GM12878 (cell line): ENCODE measurements around the gene AGTRAP. TPM values are rescaled to one million over a fixed set of nuclear protein-coding genes. Genes with fewer than 3 reads are reported as not detected.

Experiments
- ATAC-seq: fragments of 200-7000 bp; cut with Tn5 transposase; 3 replicates; pipeline ENCODE4 v1.9.1; 2020; ENCODE audit warnings: mild to moderate bottlenecking, moderate library complexity
- BruUV-seq: library from RNA; stranded (reverse); fragments of 400-500 nt; replicated peaks from 2 replicates; lab custom pipeline; 2021; lab: Mats Ljungman, UMichigan
- CTCF ChIA-PET: fragments of 300-600 bp; sonication (Branson Sonifier 250); formaldehyde crosslinking; extraction: SDS; loops from one replicate; lab custom pipeline; 2021; ENCODE audit warnings: inconsistent platforms; lab: Yijun Ruan, JAX
- POLR2A ChIA-PET: fragments of 350-600 bp; formaldehyde crosslinking; extraction: SDS; loops from one replicate; lab custom pipeline; 2021; ENCODE audit warnings: inconsistent platforms; lab: Charles Lee
- RAD21 ChIA-PET: fragments of 300-600 bp; sonication (Branson Sonifier 250); formaldehyde crosslinking; loops from one replicate; lab custom pipeline; 2023; ENCODE audit warnings: antibody characterized with exemption; ENCODE audit not compliant: unreplicated experiment; lab: Charles Lee
- SMC1A ChIA-PET: fragments of 300-600 bp; sonication (Branson Sonifier 250); formaldehyde crosslinking; loops from one replicate; lab custom pipeline; 2023; ENCODE audit not compliant: unreplicated experiment, uncharacterized antibody; lab: Charles Lee
- DNase-seq: peaks from one replicate; pipeline ENCODE4 v3.0.0-alpha.2; 2011; ENCODE audit warnings: low read depth, low spot score
- FAIRE-seq: peaks from 3 replicates; lab custom pipeline; 2011; peaks lifted over from hg19 to GRCh38; lab: Jason Lieb, UNC
- H2AFZ ChIP-seq: 2 replicates; pipeline ENCODE4 v1.6.0; 2011; ENCODE audit warnings: low read depth, low read length, control low read depth; ENCODE audit not compliant: control insufficient read depth
- H3K27ac ChIP-seq: 2 replicates; pipeline ENCODE4 v1.5.1; 2011; ENCODE audit warnings: control low read depth; ENCODE audit not compliant: control insufficient read depth, insufficient read depth
- H3K27me3 ChIP-seq, 2 experiments: replicated peaks in 1 of 2; 2 replicates each; pipeline versions ENCODE4 v1.6.0 to v1.6.1; 2011; ENCODE audit warnings: low read length in 1 of 2; ENCODE audit not compliant: control insufficient read depth in 2 of 2, insufficient read depth in 2 of 2
- H3K36me3 ChIP-seq, 2 experiments: 2 replicates each; pipeline ENCODE4 v1.5.1; 2011; ENCODE audit warnings: low read length in 1 of 2; ENCODE audit not compliant: control insufficient read depth in 2 of 2, insufficient read depth in 2 of 2
- H3K4me1 ChIP-seq: 2 replicates; pipeline ENCODE4 v1.6.1; 2011; ENCODE audit warnings: mild to moderate bottlenecking, low read length, moderate library complexity, mixed read lengths; ENCODE audit not compliant: control insufficient read depth, insufficient read depth
- H3K4me2 ChIP-seq: 2 replicates; pipeline ENCODE4 v1.6.0; 2011; ENCODE audit warnings: control low read depth; ENCODE audit not compliant: control insufficient read depth, insufficient read depth
- H3K4me3 ChIP-seq: fragments of 200-600 bp; sonication (generic); 2 replicates; pipeline ENCODE4 v1.5.1; 2016
- H3K79me2 ChIP-seq: 2 replicates; pipeline ENCODE4 v1.6.0; 2011; ENCODE audit warnings: low read length; ENCODE audit not compliant: control insufficient read depth, insufficient read depth
- H3K9ac ChIP-seq: 2 replicates; pipeline ENCODE4 v1.8.0; 2011; ENCODE audit warnings: low read length, control low read depth, mixed read lengths; ENCODE audit not compliant: control insufficient read depth, insufficient read depth
- H3K9me3 ChIP-seq: replicated peaks from 3 replicates; pipeline ENCODE4 v1.5.1; 2011; ENCODE audit warnings: mild to moderate bottlenecking, low read length; ENCODE audit not compliant: control insufficient read depth, insufficient read depth
- H4K20me1 ChIP-seq: 2 replicates; pipeline ENCODE4 v1.6.0; 2011; ENCODE audit not compliant: control insufficient read depth, insufficient read depth
- BCL11A ChIP-seq: IDR thresholded peaks from 2 replicates; pipeline ENCODE4 v1.6.1; 2011; ENCODE audit warnings: low read depth, low read length
- CREM ChIP-seq: IDR thresholded peaks from 2 replicates; pipeline ENCODE4 v1.6.1; 2014; ENCODE audit warnings: antibody characterized with exemption, low read depth
- HDAC2 ChIP-seq: fragments of 200-600 bp; sonication (generic); IDR thresholded peaks from 2 replicates; pipeline ENCODE4 v1.6.1; 2017
- POLR2AphosphoS5 ChIP-seq: IDR thresholded peaks from 2 replicates; pipeline ENCODE4 v1.6.1; 2011; ENCODE audit warnings: mild to moderate bottlenecking, low read length, inconsistent platforms
- POU2F2 ChIP-seq: IDR thresholded peaks from 3 replicates; pipeline ENCODE4 v1.6.1; 2011; ENCODE audit warnings: low read depth, mild to moderate bottlenecking, low read length, borderline replicate concordance
- RUNX3 ChIP-seq: IDR thresholded peaks from 2 replicates; pipeline ENCODE4 v1.6.1; 2012; ENCODE audit warnings: low read length, inconsistent platforms
- SMAD5 ChIP-seq: IDR thresholded peaks from 2 replicates; pipeline ENCODE4 v1.6.1; 2016; ENCODE audit warnings: antibody characterized with exemption, low read depth
- SUZ12 ChIP-seq: fragments of 200-600 bp; sonication (generic); IDR thresholded peaks from one replicate; pipeline ENCODE4 v1.6.1; 2018; ENCODE audit warnings: antibody characterized with exemption, mild to moderate bottlenecking; ENCODE audit not compliant: unreplicated experiment
- WGBS: methylation state at CpG from one replicate; pipeline ENCODE4 v1.1.6; 2016; ENCODE audit warnings: low lambda C conversion rate; ENCODE audit not compliant: insufficient replicate concordance, insufficient coverage; ENCODE audit errors: missing lambda C conversion rate; 5-methylcytosine and 5-hydroxymethylcytosine counted together
- in situ Hi-C: fragments of 300-500 bp; cut with MboI; formaldehyde crosslinking; loops from 9 replicates; pipeline ENCODE4 v1.14.3; 2018; ENCODE audit warnings: mixed read lengths
- intact Hi-C: fragments of 100-400 bp; cut with micrococcal nuclease; formaldehyde crosslinking; loops from one replicate; pipeline ENCODE4 v1.14.2; 2022; ENCODE audit not compliant: unreplicated experiment
- polyA plus RNA-seq, 11 experiments: library from polyadenylated mRNA; depleted of rRNA in 4 of 11; unstranded in 6 of 11; stranded (reverse) in 5 of 11; fragments of >200 nt; fragmentation: Nextera tagmentation in 4 of 11; fragmentation: Illumina TruSeq in 1 of 11; extraction: Ambion mirVana in 4 of 11; extraction: Trizol in 1 of 11; gene quantifications; 1 replicate in 1 of 11; 2 replicates in 10 of 11; pipeline versions ENCODE4 v1.2.1 to v1.2.3, GENCODE V29; 2011 to 2016; ENCODE audit warnings: inconsistent platforms in 2 of 11, missing spikeins in 2 of 11, low read depth in 1 of 11
- total RNA-seq, 4 experiments: library from RNA; depleted of rRNA in 3 of 4; stranded (reverse); fragments of >200 nt in 3 of 4; fragmentation: Illumina TruSeq in 1 of 4; extraction: Trizol in 1 of 4; gene quantifications; 2 replicates each; pipeline versions ENCODE4 v1.2.1 to v1.2.3, GENCODE V29; 2013 to 2021
- TF ChIP-seq, protein P1 (sequence below): fragments of 450-650 bp; IDR thresholded peaks from 2 replicates; pipeline ENCODE4 v1.6.1; 2017; ENCODE audit warnings: low read depth, mild to moderate bottlenecking, moderate library complexity
- TF ChIP-seq, protein P2 (sequence below): IDR thresholded peaks from 2 replicates; pipeline ENCODE4 v1.6.1; 2011; ENCODE audit warnings: borderline replicate concordance, low read depth, mild to moderate bottlenecking, moderate library complexity, mixed read lengths, low read length; ENCODE audit not compliant: insufficient read depth; ENCODE audit errors: extremely low read length

The AGTRAP gene
- total and polyA plus RNA-seq, 10 of the 15 experiments (the other 5 are each of a cell fraction or from before 2014, with no cell fraction given) = 3.0 to 17.4 (median 10.2) TPM

DNA sequence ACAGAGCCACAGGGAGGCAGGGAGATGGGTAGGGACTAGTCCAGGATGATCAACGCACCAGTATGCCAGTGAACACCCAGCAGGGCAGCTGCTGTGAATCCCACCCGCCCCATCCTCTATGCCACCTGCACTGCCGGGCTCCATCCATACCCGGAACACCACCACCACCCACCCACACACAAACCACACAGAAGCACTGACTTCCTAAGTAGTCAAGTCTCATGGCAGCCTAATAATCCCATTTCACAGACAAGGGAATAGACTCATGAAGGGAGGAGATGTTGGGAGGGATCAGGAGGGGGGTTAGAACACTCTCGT, 38.1 kb upstream of the AGTRAP start:
- H3K4me2 ChIP-seq = no peak overlapping the region
- no peaks in the 10 kb centered on the region for H3K79me2 ChIP-seq
- ChIA-PET SMC1A (no interaction called here), POLR2A (no interaction called here), RAD21 (no interaction called here), CTCF (interaction anchor here (1.3 kb wide), 1 partner anchor 47 kb away, joined by 9 read pairs; no protein-coding TSS in a partner anchor)
- H3K27me3 ChIP-seq = peaks cover 0 to 5% of the 10 kb centered on the region in 2 experiments; a peak in 3 of 4 replicates
- no peaks in the 10 kb centered on the region for H4K20me1 ChIP-seq
- WGBS = 29% methylated on average over 5 of the region's 5 CpGs
- intact Hi-C loops = no loop called here
- no peak overlapping the region for H3K9ac ChIP-seq
- no peaks in the 10 kb centered on the region for H3K36me3 ChIP-seq
- no peak overlapping the region for H2AFZ ChIP-seq
- no peak overlapping the region for H3K4me3 ChIP-seq
- no peak for DNase-seq
- H3K27ac ChIP-seq = no peak overlapping the region
- in situ Hi-C loops = no loop called here
- H3K9me3 ChIP-seq = no peaks in the 10 kb centered on the region
- FAIRE-seq = no peak
- BruUV-seq = no TSS peak
- no peak for ATAC-seq
- H3K4me1 ChIP-seq = no peaks in the 10 kb centered on the region
- TF ChIP-seq, protein P1, sequence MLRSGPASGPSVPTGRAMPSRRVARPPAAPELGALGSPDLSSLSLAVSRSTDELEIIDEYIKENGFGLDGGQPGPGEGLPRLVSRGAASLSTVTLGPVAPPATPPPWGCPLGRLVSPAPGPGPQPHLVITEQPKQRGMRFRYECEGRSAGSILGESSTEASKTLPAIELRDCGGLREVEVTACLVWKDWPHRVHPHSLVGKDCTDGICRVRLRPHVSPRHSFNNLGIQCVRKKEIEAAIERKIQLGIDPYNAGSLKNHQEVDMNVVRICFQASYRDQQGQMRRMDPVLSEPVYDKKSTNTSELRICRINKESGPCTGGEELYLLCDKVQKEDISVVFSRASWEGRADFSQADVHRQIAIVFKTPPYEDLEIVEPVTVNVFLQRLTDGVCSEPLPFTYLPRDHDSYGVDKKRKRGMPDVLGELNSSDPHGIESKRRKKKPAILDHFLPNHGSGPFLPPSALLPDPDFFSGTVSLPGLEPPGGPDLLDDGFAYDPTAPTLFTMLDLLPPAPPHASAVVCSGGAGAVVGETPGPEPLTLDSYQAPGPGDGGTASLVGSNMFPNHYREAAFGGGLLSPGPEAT = no peak
- no peak for TF ChIP-seq RUNX3
- no peak for TF ChIP-seq CREM
- TF ChIP-seq HDAC2 = no peak
- TF ChIP-seq, protein P2, sequence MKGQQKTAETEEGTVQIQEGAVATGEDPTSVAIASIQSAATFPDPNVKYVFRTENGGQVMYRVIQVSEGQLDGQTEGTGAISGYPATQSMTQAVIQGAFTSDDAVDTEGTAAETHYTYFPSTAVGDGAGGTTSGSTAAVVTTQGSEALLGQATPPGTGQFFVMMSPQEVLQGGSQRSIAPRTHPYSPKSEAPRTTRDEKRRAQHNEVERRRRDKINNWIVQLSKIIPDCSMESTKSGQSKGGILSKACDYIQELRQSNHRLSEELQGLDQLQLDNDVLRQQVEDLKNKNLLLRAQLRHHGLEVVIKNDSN = no peak
- no peak for TF ChIP-seq SUZ12
- TF ChIP-seq BCL11A = no peak
- no peak for TF ChIP-seq POLR2AphosphoS5
- no peak for TF ChIP-seq POU2F2
- no peak for TF ChIP-seq SMAD5
